HepG2 (cell line): ENCODE results near the gene UBE2C. TPM values are rescaled to one million over a fixed set of nuclear protein-coding genes. Genes with fewer than 3 reads are reported as not detected.

Source experiments
- ARID4A ChIP-seq: sonication (generic); formaldehyde crosslinking; IDR thresholded peaks from 2 replicates; pipeline ENCODE4 v1.5.0; 2020; ENCODE audit warnings: mild to moderate bottlenecking, missing genetic modification reagents, borderline replicate concordance
- IKZF4 ChIP-seq: sonication (generic); formaldehyde crosslinking; IDR thresholded peaks from 2 replicates; pipeline ENCODE4 v1.5.1; 2020; ENCODE audit warnings: borderline replicate concordance, mild to moderate bottlenecking, low read depth, missing genetic modification reagents; ENCODE audit errors: not compliant biosample characterization
- SATB2 ChIP-seq: sonication (generic); formaldehyde crosslinking; IDR thresholded peaks from 2 replicates; pipeline ENCODE4 v1.5.0; 2020; ENCODE audit warnings: missing genetic modification reagents
- THAP7 ChIP-seq: sonication (generic); formaldehyde crosslinking; IDR thresholded peaks from 2 replicates; pipeline ENCODE4 v1.8.1; 2023; ENCODE audit warnings: mild to moderate bottlenecking, missing genetic modification reagents
- THYN1 ChIP-seq: sonication (generic); formaldehyde crosslinking; IDR thresholded peaks from 2 replicates; pipeline ENCODE4 v1.8.1; 2023; ENCODE audit warnings: low read depth, mild to moderate bottlenecking, moderate library complexity, missing genetic modification reagents, borderline replicate concordance
- ZFP36L1 ChIP-seq: sonication (generic); formaldehyde crosslinking; IDR thresholded peaks from 2 replicates; pipeline ENCODE4 v1.8.0; 2022; ENCODE audit warnings: mild to moderate bottlenecking, missing genetic modification reagents, moderate library complexity
- ZNF263 ChIP-seq: sonication (generic); formaldehyde crosslinking; IDR thresholded peaks from 2 replicates; pipeline ENCODE4 v1.4.0; 2020; ENCODE audit warnings: missing genetic modification reagents
- ZNF574 ChIP-seq: sonication (generic); formaldehyde crosslinking; IDR thresholded peaks from 2 replicates; pipeline ENCODE4 v1.4.0; 2020; ENCODE audit warnings: missing genetic modification reagents
- ZNF576 ChIP-seq: sonication (generic); formaldehyde crosslinking; IDR thresholded peaks from 2 replicates; pipeline ENCODE4 v1.4.0; 2020; ENCODE audit warnings: mild to moderate bottlenecking, missing genetic modification reagents
- ZNF678 ChIP-seq: sonication (generic); formaldehyde crosslinking; IDR thresholded peaks from 2 replicates; pipeline ENCODE4 v1.4.0; 2020; ENCODE audit warnings: mild to moderate bottlenecking, missing genetic modification reagents
- ZNF737 ChIP-seq: sonication (generic); formaldehyde crosslinking; IDR thresholded peaks from 2 replicates; pipeline ENCODE4 v1.5.0; 2020; ENCODE audit warnings: missing genetic modification reagents, mild to moderate bottlenecking, borderline replicate concordance
- polyA plus RNA-seq, 8 experiments: library from polyadenylated mRNA; depleted of rRNA in 3 of 8; stranded (reverse) in 7 of 8; unstranded in 1 of 8; fragments of >200 nt; fragmentation: Illumina TruSeq in 4 of 8; extraction: Trizol in 4 of 8; gene quantifications; 2 replicates each; pipeline versions ENCODE4 v1.2.1 to v1.2.3, GENCODE V29; 2011 to 2016; ENCODE audit warnings: low read depth in 4 of 8, missing spikeins in 1 of 8, mixed read lengths in 1 of 8; ENCODE audit not compliant: insufficient read depth in 1 of 8
- total RNA-seq, 5 experiments: library from RNA; depleted of rRNA; stranded (reverse); fragments of >200 nt; fragmentation: Illumina TruSeq; extraction: Trizol; gene quantifications; 2 replicates each; pipeline ENCODE4 v1.2.3, GENCODE V29; 2016; ENCODE audit warnings: low read depth in 1 of 5

UBE2C gene
- total and polyA plus RNA-seq, 2 of the 13 experiments (the other 11 are each of a cell fraction or from before 2014, with no cell fraction given): 100 to 123 TPM

- no peak for TF ChIP-seq THAP7 (CRISPR knock-in tag)
- TF ChIP-seq ZFP36L1 (CRISPR knock-in tag): no peak
- TF ChIP-seq IKZF4: no peak
- no peak for TF ChIP-seq ARID4A (CRISPR knock-in tag)
- TF ChIP-seq ZNF576 (CRISPR knock-in tag): no peak
- no peak for TF ChIP-seq ZNF263 (CRISPR knock-in tag)
- no peak for TF ChIP-seq ZNF737 (CRISPR knock-in tag)
- TF ChIP-seq THYN1 (CRISPR knock-in tag): no peak
- no peak for TF ChIP-seq ZNF574 (CRISPR knock-in tag)
- no peak for TF ChIP-seq SATB2 (CRISPR knock-in tag)
- TF ChIP-seq ZNF678 (CRISPR knock-in tag): no peak
Measured at GRCh38 chr20:45772693-45773092, 39.8 kb upstream of the UBE2C start (continued).
